Measurements from ENCODE around the gene LCN2.
"Not testable (repeated sequence)": the region's sequence is repeated elsewhere in the genome, so short reads cannot be mapped to it uniquely, and the experiment has no call there.

Gene LCN2

DNA sequence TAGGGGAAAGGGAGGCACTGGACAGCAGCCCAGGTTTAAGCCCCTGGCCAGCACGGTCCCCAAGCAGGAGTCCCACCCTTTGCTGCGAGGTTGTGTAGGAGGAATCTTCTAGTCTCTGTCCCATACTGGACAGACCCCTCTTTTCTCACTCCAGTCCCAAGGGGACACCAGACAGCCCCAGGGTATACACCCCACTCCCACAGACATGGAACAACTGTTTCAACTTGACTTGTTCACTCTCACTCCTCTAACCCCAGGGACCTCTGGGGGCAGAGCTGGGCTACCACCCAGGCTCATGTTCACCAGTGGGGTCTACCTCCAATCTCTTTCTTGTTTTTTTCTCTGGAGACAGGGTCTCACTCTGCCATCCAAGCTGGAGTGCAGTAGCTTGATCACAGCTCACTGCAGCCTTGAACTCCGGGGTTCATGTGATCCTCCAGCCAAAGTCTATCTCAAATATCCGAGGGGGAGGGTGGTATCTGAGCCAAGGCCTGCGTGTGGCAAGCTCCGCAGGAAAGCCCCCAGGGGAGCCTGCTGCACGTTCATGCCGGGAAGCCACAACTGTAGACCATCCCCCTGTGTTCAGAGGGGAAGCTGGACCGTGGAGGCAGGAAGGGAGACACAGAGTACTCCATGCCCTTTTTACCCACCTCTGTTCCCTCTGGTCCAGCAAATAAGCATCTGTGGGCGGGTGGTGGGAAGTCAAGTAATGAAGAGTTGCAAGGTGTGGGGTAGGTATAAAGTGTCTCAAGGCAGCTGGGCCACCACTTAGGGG is 23.5 kb upstream of the LCN2 start:
- peak overlapping the region; percentile 97; the same call in 1 of the 2 replicates for H3K27ac ChIP-seq

DNA sequence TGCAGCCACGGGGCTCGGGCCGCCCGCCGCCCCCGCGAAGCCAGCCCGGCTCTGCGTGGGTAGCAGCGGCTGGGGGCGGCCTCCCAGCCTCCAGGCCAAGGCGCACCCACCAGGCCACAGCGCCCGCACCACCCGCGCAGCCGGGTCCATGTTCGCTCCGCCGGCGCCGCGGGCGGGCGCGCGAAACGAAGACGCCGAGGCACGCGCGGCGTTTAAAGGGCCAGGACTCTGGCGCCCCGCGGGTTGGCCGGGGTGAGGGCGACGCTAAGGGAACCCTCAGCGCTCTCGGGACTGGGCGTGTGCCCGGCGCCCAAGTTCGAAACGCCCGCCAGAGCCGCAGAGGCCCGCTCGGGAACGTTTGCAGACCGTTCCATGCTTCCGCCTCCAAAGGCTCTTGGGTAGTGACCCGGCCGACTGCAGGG is 21.7 kb upstream of the LCN2 start, which contains the start of gene PTGES2:
TSS of gene PTGES2 (minus strand) at position 162 of the 422 bp plus-strand sequence. CDS start at position 150, 12 bp downstream.
- peak within 1 kb of the TSS; percentile 97 for H3K27ac ChIP-seq
- TF ChIP-seq, protein P1, sequence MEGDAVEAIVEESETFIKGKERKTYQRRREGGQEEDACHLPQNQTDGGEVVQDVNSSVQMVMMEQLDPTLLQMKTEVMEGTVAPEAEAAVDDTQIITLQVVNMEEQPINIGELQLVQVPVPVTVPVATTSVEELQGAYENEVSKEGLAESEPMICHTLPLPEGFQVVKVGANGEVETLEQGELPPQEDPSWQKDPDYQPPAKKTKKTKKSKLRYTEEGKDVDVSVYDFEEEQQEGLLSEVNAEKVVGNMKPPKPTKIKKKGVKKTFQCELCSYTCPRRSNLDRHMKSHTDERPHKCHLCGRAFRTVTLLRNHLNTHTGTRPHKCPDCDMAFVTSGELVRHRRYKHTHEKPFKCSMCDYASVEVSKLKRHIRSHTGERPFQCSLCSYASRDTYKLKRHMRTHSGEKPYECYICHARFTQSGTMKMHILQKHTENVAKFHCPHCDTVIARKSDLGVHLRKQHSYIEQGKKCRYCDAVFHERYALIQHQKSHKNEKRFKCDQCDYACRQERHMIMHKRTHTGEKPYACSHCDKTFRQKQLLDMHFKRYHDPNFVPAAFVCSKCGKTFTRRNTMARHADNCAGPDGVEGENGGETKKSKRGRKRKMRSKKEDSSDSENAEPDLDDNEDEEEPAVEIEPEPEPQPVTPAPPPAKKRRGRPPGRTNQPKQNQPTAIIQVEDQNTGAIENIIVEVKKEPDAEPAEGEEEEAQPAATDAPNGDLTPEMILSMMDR (conservative IDR thresholded peaks at IDR 0.05): no peak

More for the DNA sequence above, 23.5 kb upstream of the LCN2 start:
- TF ChIP-seq, protein P1 (conservative IDR thresholded peaks at IDR 0.05): no peak

DNA sequence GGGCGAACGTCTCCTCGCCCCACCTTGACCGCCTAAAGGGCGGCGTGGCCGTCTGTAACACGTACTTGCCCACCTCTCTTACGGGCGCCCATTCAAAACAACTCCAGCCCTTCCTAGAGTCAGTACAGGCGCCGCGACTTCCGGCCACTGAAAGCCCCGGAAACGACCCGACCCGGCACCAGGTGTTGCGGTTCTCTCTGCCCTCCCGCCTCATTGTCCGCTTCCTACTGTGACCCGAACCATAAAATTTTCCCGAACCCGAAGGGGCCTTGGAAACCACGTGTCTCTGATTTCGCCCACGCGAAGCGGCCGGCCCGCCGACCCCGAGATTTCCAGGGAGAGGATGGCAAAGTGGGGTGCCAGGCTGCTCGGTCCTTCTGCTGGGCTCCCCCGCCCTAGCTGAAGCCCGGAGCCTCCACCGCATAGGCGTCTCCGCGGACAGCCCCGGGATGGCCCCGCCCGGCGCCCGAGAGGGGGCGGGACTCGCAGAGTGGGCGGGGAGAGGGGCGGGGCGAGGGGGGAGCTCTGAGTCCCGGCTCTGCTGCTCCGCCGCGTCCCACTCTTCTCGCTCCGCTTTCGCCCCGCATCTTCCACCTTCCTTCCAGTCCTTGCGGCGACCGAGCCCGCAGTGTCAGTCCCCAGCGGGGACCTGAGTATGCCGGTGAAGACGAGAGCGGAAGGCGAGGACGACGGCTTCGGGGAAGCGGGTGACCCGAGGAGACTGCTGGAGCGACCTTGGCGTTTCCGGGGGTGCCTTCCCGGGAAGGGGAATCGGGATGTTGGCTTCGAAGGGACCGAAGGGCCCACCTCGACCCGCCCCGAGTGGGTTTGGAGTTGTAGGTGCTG is 21.0 kb upstream of the LCN2 start:
- H3K27ac ChIP-seq: peak overlapping the region; percentile 97
- TF ChIP-seq, protein P1 (conservative IDR thresholded peaks at IDR 0.05): no peak

DNA sequence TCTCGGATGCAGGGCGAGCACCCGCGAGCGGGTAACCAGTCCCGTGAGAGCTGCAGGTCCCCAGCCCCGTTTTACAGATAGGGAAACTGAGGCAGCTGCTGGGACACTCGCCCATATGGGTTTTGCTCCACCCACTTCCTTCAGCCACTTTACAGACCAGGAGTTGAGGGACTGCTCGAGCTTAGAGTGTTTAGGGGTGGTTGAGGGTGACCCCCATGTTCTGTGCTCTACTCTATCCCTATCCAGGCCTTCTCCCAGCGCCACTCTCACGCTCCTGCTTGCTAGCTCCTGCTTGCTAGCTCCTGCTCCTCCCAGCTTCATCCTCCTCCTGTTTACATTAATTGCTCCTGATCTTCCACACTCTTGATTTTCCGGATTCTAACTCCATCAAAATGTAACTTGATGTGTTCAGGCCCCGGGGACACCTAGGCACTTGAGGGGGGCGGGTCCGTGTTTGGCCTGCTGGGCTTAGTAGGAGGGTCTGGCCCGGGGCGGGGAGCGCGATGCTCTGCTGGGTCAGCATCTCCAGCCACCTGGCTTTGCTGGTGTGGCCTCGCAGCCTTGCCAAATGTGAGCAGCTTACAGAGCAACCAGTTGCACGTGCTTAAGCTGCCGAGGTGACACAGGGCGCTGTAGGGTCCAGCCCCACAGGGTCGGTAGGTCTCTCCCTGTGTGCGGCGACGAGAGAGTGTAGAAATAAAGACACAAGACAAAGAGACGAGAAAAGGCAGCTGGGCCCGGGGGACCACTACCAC is 20.2 kb upstream of the LCN2 start:
- H3K27ac ChIP-seq: peak overlapping the region; percentile 97
- TF ChIP-seq, protein P1 (conservative IDR thresholded peaks at IDR 0.05): no peak

DNA sequence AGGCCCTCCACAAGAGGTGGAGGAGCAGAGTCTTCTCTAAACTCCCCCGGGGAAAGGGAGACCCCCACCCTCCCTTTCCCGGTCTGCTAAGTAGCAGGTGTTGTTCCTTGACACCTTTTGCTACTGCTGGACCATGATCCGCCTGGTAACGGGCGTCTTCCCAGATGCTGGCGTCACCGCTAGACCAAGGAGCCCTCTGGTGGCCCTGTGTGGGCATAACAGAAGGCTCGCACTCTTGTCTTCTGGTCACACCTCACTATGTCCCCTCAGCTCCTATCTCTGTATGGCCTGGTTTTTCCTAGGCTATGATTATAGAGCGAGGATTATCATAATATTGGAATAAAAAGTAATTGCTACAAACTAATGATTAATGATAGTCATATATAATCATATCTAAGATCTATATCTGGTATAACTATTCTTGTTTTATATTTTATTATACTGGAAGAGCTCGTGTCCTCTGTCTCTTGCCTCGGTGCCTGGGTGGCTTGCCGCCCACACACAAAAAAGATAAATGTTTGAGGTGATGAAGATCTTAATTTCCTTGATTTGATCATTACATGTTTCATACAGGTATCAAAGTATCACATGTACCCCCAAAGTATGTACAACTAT is 19.2 kb upstream of the LCN2 start:
- not testable (repeated sequence) for H3K27ac ChIP-seq
- TF ChIP-seq, protein P1 (conservative IDR thresholded peaks at IDR 0.05): peak; percentile 58

DNA sequence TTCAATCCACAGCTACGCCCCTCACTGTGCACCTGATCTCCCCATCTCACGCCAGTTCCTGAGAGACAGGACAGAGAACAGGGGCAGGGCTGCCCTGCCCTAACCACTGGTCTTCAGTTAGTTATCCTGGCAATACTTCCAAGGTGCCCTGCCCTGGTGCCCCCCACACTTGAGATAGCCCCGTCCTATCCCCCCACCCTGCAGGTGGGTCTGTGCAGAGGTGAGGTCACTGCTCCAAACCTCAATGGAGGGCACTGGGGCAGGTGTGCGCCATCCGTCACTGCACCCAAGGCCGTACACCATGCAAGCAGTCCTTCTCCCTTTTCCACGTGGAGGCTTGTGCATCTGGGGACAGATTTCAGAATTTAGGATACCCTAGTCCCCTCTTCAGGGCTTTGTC is 18.6 kb upstream of the LCN2 start:
- H3K27ac ChIP-seq: not testable (repeated sequence)

DNA sequence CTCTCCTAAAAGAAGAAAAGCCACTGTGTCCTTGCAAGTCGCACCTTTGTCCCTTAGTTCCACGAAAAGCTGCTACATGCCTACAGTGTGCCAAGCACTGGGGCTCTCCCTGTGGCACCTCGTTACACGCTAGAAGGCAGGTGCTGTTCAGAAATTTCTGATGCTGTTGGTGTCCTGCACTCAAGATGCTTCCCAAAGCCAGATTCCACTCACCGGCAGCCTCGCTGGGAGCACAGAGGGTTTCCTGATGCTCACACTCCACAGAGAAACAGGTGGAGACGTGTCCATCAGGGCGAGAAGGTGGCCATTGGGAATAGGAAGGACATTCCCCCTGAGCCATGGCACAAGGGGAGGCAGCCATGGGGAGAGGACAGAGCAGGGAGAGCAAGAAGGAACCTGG is 17.9 kb upstream of the LCN2 start:
- H3K27ac ChIP-seq: not testable (repeated sequence)

DNA sequence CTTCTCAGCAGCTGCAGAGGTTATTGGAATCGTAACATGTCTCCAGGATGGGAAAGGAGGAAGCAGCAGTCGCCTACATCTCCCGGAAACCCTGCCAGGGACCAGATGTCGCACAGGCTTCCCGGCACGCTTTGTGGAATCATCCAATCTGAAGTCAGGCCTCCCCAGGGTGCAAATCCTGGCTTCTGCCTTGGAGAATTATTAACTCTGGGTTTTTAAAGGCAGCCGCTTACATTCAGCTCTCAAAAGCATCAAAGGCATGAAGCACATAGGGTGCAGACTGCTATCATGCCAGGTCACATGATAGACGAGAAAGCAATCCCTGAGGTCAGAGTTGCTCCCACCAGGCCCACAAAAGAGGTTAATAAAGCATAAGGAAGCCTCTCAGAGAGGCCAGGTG is 17.1 kb upstream of the LCN2 start:
- not testable (repeated sequence) for H3K27ac ChIP-seq

DNA sequence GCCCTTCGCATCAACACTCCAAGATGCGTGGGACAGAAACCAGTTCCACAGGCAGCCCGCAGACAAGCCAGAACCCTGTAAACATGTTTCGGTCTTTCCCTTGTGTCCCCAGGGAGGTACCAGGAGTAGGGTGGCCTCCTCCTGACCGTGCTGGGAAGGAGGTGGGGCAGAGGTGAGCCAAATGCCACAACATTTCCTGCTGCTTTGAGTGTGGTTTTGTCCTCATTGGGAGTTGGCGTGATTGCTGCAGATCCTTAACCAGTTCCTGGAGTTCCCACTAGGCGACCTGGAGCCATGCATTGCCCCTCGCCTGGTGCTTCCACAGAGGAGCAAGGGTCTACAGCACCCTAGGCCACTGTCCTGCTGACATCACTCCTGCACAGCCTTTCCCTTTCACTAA is 13.7 kb upstream of the LCN2 start:
- not testable (repeated sequence) for H3K27ac ChIP-seq
